Amniotic stem cell (primary cell): ENCODE measurements around the gene TNS3.

Experiments
- DNase-seq: peaks from one replicate; lab custom pipeline; 2025; lab: John Stamatoyannopoulos, UW

TNS3 gene

DNA sequence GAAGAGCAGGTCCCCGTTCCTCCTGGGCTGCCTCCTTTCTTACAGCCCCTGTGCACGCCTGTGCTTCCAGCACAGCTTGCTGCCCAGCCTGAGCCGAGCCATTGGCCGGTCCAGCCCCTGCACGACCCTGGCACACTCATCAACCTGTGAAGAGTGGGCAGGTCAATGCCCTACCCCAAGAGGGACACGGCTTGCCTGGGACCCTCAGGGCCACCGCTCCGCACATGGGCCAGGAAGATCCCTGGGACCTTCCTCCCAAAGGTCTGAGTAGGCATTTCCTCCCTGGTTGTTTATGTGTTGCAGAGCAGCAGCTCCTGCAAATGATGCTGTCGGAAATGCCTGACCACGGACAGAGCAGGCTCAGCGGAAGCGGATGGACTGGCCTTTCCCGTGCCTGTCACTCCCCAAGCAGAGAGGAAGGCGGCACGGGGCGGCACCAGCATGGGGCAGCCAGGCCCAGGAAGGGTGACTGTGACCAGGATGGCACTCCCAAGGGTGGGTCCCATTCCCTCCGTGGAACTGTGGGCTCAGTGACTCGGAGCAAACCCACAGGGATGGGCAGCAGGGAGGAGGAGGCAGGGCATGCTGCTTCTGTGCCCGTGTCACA is 252.5 kb downstream of the TNS3 start:
- DNase-seq, result no peak

DNA sequence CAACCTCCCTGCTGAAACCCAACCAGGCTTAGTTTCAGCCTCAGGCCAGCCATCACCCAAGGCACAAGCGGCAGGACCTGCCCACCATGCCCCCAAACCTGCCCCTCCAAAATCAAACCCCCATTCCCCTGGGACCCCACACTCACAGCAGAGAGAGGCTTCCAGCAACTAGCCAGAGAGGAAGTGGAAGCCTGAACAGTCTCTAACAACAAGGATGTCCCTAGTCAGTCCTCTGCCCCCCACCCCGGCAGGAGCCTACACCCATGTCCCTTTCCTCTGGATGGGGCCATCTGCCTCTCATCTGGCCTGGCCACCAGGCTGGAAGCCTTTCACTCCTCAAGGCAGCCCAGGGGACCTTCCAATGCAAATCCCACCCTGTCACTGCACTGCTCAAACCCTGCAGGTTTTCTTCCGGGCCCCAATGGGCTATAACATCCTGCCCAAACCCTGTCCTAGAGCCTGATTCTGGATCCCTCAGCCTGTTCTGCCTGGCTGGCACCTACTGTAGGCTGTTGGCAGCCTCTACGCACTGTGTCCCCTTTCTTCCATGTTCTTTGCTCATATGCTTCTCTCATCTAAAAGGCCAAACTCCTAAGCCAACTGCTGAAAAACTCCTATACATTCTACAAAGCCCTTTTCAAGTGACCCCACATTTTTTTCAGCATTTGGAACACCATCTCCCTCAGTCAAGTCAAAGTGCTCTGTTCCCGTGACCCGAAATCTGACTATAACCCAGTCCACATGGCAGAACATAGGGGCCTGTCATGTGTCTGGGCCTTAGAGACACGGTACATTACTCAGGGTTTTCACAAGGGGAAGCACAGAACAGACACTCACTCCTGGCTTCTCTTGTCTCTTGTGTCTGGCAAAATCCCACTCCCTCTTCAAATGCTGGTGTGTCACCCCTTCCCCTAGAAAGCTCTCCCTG is 253.3 kb downstream of the TNS3 start:
- no peak for DNase-seq

DNA sequence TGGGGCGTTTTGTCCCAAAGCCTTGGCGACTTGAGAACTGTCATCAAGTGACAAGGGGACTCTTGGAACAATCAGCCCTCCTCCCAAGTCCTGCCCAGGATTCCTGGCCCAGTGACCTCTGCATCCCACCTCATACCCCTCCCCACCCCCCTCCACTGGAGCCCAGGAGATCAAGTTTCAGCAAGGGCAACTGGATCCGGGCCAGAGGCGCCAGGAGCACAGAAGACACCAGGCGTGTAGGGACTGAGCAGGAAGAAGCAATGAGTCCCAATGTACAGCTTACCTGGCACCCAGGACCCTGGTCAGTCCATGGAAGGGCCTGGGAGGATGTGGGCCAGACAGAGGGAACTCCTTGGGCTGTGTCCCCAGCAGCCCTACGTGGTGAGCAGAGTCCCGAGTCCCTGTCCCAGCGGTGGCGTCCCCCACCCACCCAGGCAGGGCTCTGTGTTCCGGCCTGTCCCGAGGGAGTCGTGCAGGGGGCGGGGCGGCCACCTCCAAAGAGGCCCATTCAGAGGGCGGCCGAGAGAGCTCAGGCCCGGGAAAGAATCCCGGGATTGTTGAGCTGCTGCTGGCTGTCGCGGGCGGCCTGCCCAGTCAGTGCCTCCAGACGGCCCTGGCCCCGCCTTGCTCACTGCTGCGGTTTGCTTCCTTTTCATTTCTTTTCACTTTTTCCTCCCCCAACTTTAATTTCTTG is 254.1 kb downstream of the TNS3 start:
- peak; percentile 64 for DNase-seq

DNA sequence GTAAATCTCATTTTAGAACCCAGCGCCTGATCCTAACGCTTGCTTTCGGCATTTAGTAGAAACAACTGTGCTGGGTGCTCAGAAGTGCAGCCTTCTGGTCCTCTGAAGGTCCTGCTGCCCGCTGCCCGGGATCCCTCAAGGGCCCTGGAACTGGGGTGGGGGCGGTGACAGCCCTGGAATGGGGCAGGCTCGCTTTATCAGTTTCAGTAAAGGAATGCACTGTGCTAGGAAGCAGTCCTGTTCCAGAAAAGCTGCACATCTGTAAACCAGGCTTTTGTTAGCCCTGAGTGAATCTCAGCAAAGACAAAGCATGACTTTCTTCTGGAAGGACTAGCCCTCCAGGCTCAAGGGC is 254.6 kb downstream of the TNS3 start:
- no peak for DNase-seq

DNA sequence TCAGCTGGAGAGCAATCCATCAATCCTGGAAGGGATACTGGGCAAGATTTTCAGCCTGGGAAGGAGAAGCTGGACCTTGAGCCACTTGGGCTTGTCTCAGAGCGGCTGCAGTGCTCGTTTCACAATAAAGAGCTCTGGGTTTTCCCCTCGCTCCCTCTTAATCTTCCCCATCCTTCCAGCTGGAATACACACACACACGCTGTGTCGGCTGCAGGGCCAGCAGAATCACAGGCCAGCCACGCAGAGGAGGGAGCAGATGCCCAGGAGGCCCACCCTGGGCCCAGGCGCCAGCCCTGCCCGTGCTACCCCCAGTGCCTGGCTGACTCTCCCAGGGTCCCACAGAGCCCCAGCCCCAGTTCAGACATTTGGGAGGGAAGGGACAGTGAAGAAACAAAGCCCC is 255.1 kb downstream of the TNS3 start:
- no peak for DNase-seq

DNA sequence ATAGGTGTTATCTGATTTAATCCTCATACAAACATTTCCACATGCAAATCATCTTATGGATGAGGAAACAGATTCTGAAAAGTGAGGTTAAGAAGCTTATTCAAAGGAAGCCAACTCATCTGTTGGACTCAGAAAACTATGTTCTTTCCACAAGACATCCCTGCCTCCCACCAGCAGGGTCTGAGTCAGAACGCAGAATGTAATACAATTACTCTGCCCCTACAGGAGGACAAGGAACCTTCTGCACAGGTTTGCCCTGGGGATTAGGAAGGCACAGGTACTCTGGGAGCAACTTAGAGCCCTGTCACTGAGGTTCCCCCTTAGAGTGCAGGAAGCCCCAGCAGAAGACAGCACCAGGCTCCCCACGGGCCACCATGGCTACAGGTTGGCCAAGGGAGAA is 255.7 kb downstream of the TNS3 start:
- DNase-seq, result peak; percentile 42

DNA sequence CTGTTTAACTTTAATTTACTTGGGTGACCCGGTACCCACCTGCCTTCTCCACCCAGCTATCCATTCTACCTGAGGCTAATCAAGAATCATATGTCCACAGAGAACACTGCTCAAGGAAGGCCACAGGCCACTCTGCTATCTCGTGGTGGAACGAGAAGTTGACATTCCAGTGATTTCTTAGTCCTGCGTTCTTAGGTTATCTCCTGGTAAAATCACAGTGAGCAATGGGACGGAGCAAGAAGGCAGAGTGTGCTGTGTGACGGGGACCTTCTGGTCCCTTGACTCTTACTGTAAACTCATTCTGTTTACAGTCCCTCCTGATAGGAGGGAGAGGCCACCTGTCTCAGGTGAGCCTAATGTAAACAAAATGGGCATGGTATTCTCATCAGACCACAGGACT is 256.6 kb downstream of the TNS3 start:
- no peak for DNase-seq

DNA sequence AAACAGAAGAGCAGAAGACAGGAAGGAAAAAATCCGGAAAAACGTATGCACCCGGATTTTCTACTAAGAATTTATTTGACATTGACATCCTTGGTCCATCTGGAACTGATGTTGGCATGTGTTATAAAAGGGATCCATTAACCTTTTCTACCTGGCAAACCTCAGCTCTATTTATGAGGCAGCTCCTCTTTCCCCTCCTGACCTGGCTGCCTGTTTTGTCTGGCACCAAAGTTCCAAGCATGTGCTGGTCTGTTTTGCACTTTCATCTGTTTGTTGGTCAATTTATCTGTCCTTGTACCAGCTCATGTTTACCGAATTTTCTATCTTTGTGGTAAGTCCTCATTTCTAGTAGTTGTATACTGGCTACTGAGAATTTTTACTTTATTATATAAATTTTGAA is 258.0 kb downstream of the TNS3 start:
- no peak for DNase-seq

DNA sequence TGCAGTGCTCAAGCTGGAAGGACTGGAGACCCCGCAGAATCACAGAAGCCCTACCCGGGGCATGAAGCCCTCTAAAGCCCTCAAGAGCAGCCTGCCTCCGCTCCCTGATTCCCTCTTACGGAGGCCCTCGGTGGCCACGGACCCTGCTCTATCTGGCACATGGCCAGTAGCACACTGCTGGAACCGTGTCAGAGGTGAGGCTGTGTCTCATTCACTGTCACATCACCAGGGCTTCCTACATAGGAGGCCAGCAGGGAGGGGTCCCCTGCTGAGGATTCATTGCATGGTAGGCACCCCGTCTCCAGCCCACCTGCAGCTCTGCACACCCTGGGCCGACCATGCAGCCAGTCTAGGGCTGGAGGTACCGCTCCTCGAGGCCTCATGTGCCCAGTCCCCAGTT is 259.2 kb downstream of the TNS3 start:
- no peak for DNase-seq

DNA sequence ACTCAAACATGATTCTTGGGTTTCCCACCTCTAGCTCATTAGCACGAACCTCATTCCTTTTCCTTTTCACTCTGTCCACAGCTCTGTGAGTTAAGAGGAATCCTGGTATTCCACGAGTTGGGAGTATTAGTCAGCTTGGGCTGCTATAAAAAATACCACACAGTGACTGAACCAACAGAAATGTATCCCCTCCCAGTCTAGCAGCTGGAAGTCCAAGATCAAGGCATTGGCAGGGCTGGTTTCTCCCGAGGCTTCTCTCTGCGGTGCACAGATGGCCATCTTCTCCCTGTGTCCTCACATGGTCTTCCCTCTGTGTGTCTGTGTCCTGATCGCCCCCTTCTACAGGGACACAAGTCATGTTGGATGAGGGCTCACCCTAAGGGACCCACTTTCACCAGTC is 261.6 kb downstream of the TNS3 start:
- DNase-seq, result no peak

DNA sequence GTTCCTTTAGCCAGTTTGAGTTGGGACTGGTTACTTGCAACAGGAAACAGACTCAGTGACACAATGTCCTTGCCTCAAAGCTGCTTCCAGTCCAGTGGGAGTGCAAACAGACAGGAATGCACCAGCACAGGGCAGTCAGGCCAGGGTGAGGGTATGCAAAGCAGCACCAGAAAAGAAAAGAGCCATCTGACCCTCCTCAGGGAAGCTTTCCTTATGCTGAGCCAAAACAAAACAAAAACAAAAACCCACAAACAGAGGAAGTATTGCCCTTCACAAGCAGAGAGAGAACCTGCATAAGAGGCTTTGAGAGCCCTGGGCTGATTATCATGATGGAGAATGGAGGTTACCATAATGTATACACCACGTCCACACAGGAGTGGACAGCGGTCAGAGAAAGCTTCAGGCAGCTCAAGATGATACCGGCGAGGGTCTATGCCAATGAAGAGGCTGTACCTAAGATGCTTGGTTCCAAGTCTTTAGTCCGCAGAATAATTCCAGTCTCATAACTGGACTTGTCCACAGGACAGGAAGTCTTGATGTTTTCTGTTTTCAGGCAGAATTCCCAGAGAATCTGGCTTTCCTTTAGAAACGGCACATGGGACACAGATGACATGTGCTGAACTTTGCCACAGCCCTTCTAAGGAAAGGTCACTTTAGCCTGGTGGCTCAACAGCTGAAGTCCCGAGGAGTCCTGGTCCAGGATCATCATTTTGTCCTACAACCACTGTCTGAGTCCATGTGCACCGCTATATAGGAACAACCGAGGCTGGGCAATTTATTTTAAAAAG is 263.3 kb downstream of the TNS3 start:
- no peak for DNase-seq

DNA sequence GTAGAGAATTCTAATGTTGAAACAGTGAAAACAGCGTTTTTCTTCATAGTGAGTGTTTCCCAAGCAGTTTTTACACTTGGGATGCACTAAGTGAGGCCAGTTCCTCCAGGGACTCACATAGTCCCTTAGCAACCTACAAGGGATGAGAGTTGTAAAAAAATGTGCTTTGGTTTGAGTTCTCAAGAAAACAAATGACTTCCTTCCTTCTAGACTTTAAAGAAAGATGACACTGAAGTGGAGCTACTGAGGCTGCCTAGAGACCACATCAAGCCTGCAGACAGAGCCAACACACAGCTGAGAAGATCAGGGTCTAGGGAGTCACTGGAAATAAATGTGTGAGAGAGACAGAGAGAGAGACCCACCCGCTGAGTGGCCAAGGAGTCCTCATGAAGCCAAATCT is 264.4 kb downstream of the TNS3 start:
- no peak for DNase-seq

DNA sequence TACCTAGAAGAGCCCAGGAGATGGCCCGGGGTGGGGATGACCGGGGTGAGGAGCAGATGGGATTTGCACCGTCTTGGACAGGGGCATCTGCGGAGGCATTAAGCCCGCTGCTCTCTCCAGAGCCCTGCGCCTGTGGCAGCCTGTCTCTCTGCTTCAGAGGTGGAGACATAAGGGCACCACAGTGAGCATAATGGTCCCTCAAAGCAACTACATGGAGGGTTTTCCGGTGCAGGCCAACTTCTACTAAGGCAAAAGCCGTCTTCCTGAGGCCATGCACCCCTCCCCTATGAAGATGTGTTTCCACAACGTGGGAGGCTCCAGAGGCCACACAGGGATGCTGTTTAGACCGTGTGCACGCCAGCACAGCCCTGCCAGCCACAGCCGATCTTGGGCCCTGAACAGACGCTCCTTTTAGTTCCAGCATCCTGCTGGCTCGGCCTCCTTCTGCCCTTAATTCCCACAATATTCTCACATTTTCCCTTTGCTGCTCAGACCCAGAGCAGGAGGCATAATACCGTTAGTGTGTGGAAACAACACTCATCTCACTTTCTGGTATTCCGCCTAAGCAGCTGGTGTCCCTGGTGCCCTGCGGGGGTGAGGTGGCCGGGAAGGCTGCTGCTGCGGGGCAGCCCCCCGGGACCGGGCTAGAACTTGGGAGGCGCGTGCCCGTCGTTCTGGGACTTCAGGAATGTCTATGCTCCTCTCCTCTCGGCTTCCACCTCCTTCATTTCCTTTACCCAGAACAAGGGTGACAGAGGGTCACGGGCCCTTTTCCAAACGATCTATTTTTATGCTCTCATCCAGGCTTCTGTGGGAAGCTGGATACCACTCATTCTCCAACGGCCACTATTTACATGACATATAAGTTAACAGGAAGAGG is 266.9 kb downstream of the TNS3 start:
- no peak for DNase-seq

DNA sequence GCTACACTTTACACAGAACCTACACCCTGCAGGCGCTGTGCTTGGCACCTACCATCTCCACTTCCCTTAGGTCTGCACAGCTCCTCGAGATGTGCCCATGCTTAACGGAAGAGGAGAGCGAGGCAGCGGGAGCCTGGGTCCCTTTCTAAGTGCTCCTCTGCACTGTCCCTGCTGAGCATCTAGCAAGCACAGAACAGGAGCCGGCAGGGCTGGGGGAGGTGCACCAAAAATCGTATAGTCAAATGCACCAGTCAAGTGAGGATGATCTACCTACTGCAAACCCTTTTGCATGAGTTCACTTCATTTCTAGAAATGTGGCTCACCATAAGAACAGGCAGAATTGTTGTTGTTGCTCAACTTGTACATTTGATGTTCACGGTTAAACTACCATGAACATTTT is 267.7 kb downstream of the TNS3 start:
- DNase-seq, result no peak

DNA sequence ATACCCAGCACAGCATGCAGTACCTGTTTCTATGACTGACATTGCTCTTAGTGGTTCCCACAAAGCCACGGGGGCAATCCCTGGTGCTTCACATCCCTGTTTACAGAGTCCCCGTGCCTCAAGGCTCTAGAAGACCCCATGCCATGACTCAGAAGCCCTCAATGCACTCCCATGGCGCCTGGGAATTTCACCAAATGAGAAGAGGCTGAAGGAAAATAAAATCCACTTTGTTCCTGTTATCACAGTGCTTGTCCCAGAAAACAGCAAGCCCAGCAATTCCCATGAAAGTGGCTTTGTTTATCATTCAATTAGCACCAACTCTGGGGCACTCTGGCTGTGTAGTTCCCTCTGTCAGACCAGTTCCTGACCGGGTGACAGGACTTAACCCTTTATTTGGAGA is 268.3 kb downstream of the TNS3 start:
- no peak for DNase-seq

DNA sequence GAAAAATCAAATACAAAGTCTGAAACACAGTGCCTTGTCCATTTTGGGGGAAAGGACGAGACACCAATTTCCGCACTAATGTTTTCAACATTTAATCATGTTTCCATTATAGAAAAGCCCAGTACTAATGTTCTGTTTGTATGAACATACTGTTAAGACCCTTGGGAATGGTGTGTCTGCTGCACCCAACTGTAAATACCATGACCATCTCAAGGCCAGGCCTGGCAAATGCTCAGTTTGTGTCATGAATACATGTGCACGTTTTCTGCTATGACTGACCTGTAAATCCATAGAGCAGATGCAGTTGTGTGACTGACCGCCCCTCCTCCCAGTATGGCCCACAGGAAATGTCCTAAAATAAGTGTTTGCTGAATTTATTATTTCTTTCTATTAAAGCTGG is 270.0 kb downstream of the TNS3 start:
- DNase-seq, result no peak

DNA sequence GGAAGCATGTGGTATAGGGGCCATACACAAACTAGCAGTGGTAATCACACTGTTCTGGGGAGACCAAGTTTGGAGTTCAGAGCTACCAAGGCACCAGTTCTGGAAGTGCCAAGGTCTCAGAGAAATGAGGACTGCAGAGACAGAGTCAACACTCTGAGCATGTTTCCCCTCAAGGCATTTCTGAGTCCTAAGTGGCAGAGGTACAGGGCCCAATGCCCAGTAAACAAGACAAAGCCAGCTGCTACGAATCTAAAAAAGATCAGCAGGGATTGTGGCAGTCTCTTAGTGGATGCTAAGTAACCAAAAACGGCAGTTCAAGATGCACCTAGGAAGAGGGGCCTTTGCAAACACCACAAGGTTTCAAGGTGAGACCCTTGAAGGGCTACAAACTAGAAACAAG is 271.9 kb downstream of the TNS3 start:
- DNase-seq, result no peak

DNA sequence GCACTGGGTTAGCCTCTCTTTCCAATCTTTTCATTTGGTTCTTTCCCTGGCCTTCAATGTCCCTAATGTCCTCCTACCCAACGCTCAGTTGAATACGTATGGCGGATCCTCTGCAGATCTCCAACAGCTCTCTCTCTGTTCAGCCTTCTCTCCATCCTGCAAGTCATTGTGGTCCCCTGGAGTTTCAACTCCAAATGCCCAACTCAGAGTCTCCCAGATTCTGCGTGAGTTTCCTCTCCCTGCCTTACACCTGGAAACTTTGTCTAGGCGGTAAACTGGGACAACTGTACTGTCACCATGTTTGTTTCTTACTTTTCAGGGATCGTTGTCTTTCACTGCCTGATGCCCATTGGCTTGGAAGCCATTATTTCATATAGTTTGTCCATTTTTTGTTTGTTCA is 273.1 kb downstream of the TNS3 start:
- no peak for DNase-seq

DNA sequence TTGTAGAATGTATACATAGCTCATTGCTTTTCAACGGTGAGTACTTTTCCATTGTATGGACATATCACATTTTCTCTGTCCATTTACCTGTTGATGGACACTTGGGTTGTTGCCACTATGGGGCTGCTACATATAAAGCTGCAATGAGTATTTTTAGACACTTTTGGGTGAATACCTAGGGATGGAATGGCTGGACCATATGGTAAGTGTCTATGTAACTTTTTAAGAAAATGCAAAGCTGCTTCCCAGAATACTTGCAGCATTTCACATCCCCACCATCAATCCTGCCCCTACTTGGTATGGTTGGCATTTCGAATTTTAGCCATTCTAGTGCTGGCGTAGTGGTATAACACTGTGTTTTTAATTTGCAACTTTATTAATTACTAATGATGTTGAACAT is 274.6 kb downstream of the TNS3 start:
- DNase-seq, result no peak

DNA sequence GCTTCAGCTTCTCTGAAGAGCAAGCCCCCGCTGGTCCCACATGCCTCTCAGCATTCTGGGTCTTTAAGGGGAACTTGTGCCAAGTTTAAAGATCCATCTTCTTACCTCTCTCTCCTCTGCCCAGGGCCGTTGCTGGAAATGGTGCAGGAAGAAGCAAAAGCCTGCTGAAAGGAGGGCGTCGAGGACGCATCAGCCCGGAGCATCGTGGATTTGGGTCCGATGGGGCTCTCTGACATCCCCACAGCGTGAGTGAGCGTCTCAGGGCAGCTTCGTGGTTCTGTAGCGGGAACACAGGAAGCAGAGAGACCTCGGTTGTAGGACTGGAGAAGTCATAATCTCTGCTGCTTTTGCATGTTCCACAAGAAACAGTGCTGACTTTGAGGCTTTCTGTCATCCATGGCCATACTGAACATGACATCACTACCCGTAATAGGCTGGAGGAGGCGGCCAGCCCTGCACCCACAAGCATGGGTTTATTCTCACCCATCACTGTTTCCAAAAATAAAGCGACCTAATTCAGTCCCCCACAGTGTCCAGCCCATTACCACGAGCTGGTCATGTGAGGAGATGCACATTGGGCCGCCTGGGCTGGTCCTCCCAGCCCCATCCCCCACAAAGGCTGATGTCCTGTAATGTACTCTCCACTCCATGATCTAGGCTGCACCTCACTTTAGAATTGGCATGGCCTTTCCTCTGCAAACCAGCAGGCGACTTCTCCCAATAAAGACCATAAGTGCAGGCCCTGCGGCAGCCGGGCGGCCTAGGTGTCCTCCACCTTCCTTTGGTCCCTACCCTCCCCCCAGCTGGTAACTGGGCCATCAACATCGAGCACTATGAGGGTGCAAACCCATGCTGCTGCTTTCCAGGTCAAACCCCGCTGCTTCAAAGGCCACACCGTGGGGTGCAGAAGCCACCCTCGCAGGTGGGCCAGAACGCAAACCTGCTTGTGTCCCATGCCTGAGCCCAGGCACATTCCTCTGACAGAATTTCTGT is 276.9 kb downstream of the TNS3 start:
- DNase-seq, result no peak
